Astrocyte (in vitro differentiated cells and primary cell): ENCODE measurements around the gene DYNLRB1. TPM values are rescaled to one million over a fixed set of nuclear protein-coding genes. Genes with fewer than 3 reads are reported as not detected.

ENCODE experiments used
- DNase-seq: peaks from one replicate; pipeline ENCODE4 v3.0.0-alpha.2; 2010; ENCODE audit warnings: low read depth
- FAIRE-seq: peaks from 2 replicates; lab custom pipeline; 2011; peaks lifted over from hg19 to GRCh38; lab: Jason Lieb, UNC
- H2AFZ ChIP-seq: 2 replicates; pipeline ENCODE4 v1.6.0; 2012; ENCODE audit warnings: low read depth, low read length, inconsistent platforms
- H3K27ac ChIP-seq: 2 replicates; pipeline ENCODE4 v1.5.1; 2011; ENCODE audit warnings: low read depth, low read length, inconsistent platforms
- H3K27me3 ChIP-seq: 2 replicates; pipeline ENCODE4 v1.6.0; 2011; ENCODE audit warnings: low read length, inconsistent platforms; ENCODE audit not compliant: insufficient read depth
- H3K36me3 ChIP-seq: 2 replicates; pipeline ENCODE4 v1.5.1; 2011; ENCODE audit warnings: low read length, inconsistent platforms; ENCODE audit not compliant: insufficient read depth
- H3K4me1 ChIP-seq: 2 replicates; pipeline ENCODE4 v1.5.1; 2011; ENCODE audit warnings: low read length, inconsistent platforms; ENCODE audit not compliant: insufficient read depth
- H3K4me2 ChIP-seq: 2 replicates; pipeline ENCODE4 v1.6.0; 2012; ENCODE audit warnings: low read length, inconsistent platforms
- H3K4me3 ChIP-seq: 2 replicates; pipeline ENCODE4 v1.5.1; 2011; ENCODE audit warnings: low read depth, mild to moderate bottlenecking, low read length, inconsistent platforms; ENCODE audit not compliant: insufficient read depth
- H3K79me2 ChIP-seq: 2 replicates; pipeline ENCODE4 v1.6.0; 2012; ENCODE audit warnings: mild to moderate bottlenecking, low read length, inconsistent platforms; ENCODE audit not compliant: insufficient read depth
- H3K9ac ChIP-seq: 2 replicates; pipeline ENCODE4 v1.6.0; 2012; ENCODE audit warnings: mild to moderate bottlenecking, low read length, inconsistent platforms
- H3K9me3 ChIP-seq: 2 replicates; pipeline ENCODE4 v1.5.1; 2012; ENCODE audit warnings: low read depth, mild to moderate bottlenecking, low read length, inconsistent platforms; ENCODE audit not compliant: insufficient read depth
- H4K20me1 ChIP-seq: 2 replicates; pipeline ENCODE4 v1.6.0; 2012; ENCODE audit warnings: low read length, inconsistent platforms; ENCODE audit not compliant: insufficient read depth
- H3K27ac Mint-ChIP-seq: one replicate; pipeline ENCODE4 v1.8.0; 2021; ENCODE audit warnings: mild to moderate bottlenecking, mixed read lengths; ENCODE audit not compliant: unreplicated experiment
- H3K27me3 Mint-ChIP-seq: one replicate; pipeline ENCODE4 v1.8.0; 2021; ENCODE audit warnings: low read depth, mixed read lengths; ENCODE audit not compliant: unreplicated experiment
- H3K36me3 Mint-ChIP-seq: one replicate; pipeline ENCODE4 v1.8.0; 2021; ENCODE audit warnings: low read depth, mixed read lengths; ENCODE audit not compliant: unreplicated experiment
- H3K4me1 Mint-ChIP-seq: one replicate; pipeline ENCODE4 v1.8.0; 2021; ENCODE audit warnings: low read depth, mixed read lengths; ENCODE audit not compliant: unreplicated experiment
- H3K4me3 Mint-ChIP-seq: one replicate; pipeline ENCODE4 v1.8.0; 2021; ENCODE audit warnings: mild to moderate bottlenecking, moderate library complexity, mixed read lengths; ENCODE audit not compliant: unreplicated experiment
- H3K9me3 Mint-ChIP-seq: one replicate; pipeline ENCODE4 v1.8.0; 2021; ENCODE audit warnings: mild to moderate bottlenecking, mixed read lengths; ENCODE audit not compliant: unreplicated experiment
- CTCF ChIP-seq: IDR thresholded peaks from 2 replicates; pipeline ENCODE4 v1.5.1; 2011; ENCODE audit warnings: low read depth, mild to moderate bottlenecking, inconsistent platforms, low read length, moderate library complexity; ENCODE audit not compliant: insufficient read depth
- EZH2 ChIP-seq: IDR thresholded peaks from 2 replicates; pipeline ENCODE4 v1.6.1; 2012; ENCODE audit warnings: mild to moderate bottlenecking, low read length, inconsistent platforms; ENCODE audit not compliant: insufficient read depth
- total RNA-seq: library from RNA; stranded (reverse); gene quantifications from 2 replicates; pipeline ENCODE4 v1.2.1, GENCODE V29; 2021

DYNLRB1 gene
- total RNA-seq, 1 donor from 2014 or later, result 118 TPM

- peaks cover 34% of the 10 kb centered on the region for H3K4me1 ChIP-seq
- H3K79me2 ChIP-seq, result no peaks in the 10 kb centered on the region
- no peaks in the 10 kb centered on the region for H3K27me3 Mint-ChIP-seq
- peak overlapping the region; percentile 22 for H3K27ac ChIP-seq
- H4K20me1 ChIP-seq, result no peaks in the 10 kb centered on the region
- H3K4me2 ChIP-seq, result no peak overlapping the region
- H3K4me1 Mint-ChIP-seq, result peaks cover 40% of the 10 kb centered on the region
- H3K36me3 Mint-ChIP-seq, result peaks cover 2% of the 10 kb centered on the region
- H3K9me3 Mint-ChIP-seq, result no peaks in the 10 kb centered on the region
- no peaks in the 10 kb centered on the region for H3K36me3 ChIP-seq
- H2AFZ ChIP-seq, result no peak overlapping the region
- TF ChIP-seq EZH2 (no peak), CTCF (no peak)
- no peak overlapping the region for H3K4me3 ChIP-seq
- no peak for FAIRE-seq
- no peak for DNase-seq
- H3K4me3 Mint-ChIP-seq, result no peak overlapping the region
- no peaks in the 10 kb centered on the region for H3K27me3 ChIP-seq
- H3K9me3 ChIP-seq, result no peaks in the 10 kb centered on the region
- H3K9ac ChIP-seq, result no peak overlapping the region
- H3K27ac Mint-ChIP-seq, result peak overlapping the region; percentile 58
Observed at GRCh38 chr20:34582221-34582620, 66.0 kb downstream of the DYNLRB1 start.

- TF ChIP-seq EZH2, result no peak
- no peak for TF ChIP-seq CTCF
- Histone ChIP-seq H3K4me2 (no peak overlapping the region), H3K4me3 (no peak overlapping the region), H3K79me2 (no peaks in the 10 kb centered on the region), H3K36me3 (no peaks in the 10 kb centered on the region), H3K27me3 (no peaks in the 10 kb centered on the region), H2AFZ (no peak overlapping the region), H3K27ac (no peak overlapping the region), H3K9ac (no peak overlapping the region), H4K20me1 (no peaks in the 10 kb centered on the region), H3K9me3 (no peaks in the 10 kb centered on the region), H3K4me1 (peaks cover 34% of the 10 kb centered on the region)
- H3K4me3 Mint-ChIP-seq, result no peak overlapping the region
- H3K36me3 Mint-ChIP-seq, result peaks cover 2% of the 10 kb centered on the region
- H3K27me3 Mint-ChIP-seq, result no peaks in the 10 kb centered on the region
- H3K9me3 Mint-ChIP-seq, result no peaks in the 10 kb centered on the region
- peaks cover 40% of the 10 kb centered on the region for H3K4me1 Mint-ChIP-seq
- no peak overlapping the region for H3K27ac Mint-ChIP-seq
- FAIRE-seq, result no peak
- peak; percentile 34 for DNase-seq
Observed at GRCh38 chr20:34582911-34583310, 66.7 kb downstream of the DYNLRB1 start.

- DNase-seq (no peak), FAIRE-seq (no peak)
- Histone ChIP-seq H3K4me2 (no peak overlapping the region), H3K9ac (no peak overlapping the region), H4K20me1 (no peaks in the 10 kb centered on the region), H3K4me1 (peaks cover 33% of the 10 kb centered on the region), H3K79me2 (no peaks in the 10 kb centered on the region), H3K9me3 (no peaks in the 10 kb centered on the region), H2AFZ (no peak overlapping the region), H3K27ac (no peak overlapping the region), H3K36me3 (peaks cover 3% of the 10 kb centered on the region), H3K27me3 (no peaks in the 10 kb centered on the region), H3K4me3 (no peak overlapping the region)
- Mint-ChIP-seq H3K36me3 (peaks cover 2% of the 10 kb centered on the region), H3K4me1 (peaks cover 37% of the 10 kb centered on the region), H3K9me3 (no peaks in the 10 kb centered on the region), H3K4me3 (no peak overlapping the region), H3K27me3 (no peaks in the 10 kb centered on the region), H3K27ac (no peak overlapping the region)
- TF ChIP-seq CTCF, result no peak
- no peak for TF ChIP-seq EZH2
Observed at GRCh38 chr20:34583544-34583943, 67.3 kb downstream of the DYNLRB1 start.
